GM21515 (cell line): ENCODE data around the gene NETO2.
"Not testable (repeated sequence)": the region's sequence is repeated elsewhere in the genome, so short reads cannot be mapped to it uniquely, and the experiment has no call there.

Source experiments
- ATAC-seq: cut with Tn5 transposase; IDR thresholded peaks from one replicate; pipeline ENCODE4 v1.9.1; 2021; ENCODE audit not compliant: unreplicated experiment

NETO2 gene

GRCh38 chr16:47136099-47136842, 7.5 kb downstream of the NETO2 start:
- no peak for ATAC-seq

DNA sequence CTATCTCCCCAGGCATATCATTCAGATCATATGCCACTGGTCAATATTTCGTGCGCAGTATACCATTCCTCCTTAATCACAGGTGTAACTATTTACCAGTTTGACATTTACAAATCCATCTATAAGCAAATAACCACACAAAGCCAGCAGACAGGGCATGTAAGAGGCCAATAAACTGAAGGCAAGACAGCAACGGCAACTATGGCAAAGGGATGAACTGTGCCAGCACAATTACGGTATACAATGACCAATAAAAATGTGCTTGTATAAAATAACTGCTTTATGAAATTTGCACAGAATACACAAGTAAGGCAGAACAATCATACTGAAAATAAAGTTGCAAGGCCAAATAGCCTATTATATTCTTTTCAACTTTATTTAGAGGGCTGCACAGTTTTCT, 9.2 kb downstream of the NETO2 start:
- no peak for ATAC-seq

DNA sequence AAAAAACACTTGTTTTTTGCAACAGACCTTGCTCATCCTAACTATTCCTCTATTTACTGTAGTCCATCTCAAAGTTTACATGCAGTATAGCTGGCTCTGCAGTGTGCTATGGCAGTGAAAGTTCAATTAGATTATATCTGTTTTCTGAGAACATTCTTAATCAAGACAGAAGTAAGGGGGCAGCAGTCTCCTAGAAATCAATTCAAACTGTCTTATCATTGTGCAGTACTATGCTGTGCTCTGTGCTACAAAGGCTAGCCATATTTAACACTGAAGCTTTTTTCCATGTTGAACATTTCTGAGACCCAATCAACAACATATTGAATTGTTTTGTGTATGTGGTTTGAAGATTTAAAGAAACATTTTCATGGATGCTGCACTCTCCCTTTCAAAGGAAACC, 11.4 kb downstream of the NETO2 start:
- no peak for ATAC-seq

DNA sequence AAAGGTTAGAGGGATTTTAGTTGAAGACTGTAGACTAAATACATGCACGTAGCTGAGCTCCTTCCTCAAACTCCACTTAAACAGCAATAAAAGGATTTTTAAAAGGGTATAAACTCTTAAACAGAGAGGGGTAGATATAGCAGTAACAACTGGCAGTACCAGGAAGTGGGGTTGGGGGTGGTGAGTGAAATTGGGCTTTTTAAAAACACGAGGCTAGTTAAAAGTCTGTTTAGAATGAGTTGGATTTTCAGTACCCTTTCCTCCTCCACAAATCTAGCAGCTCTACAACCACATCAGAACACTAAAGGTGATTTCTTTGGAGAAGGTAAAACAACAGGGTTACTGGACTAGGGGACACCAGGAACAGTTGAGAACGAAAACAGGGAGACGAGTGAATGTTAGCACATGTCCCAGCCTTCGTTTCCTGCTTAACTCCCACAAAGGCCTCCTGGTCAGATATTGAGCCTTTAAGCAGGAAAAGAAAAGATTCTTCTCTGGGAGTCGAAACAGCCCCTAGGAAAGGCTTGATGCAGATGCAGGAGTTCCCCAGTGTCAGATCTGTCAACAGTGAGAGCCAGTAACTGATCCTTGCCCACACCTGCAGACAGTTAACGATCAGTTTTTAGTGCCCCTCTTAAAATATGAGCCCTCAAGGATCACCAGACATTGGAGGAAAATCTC, 13.8 kb downstream of the NETO2 start:
- no peak for ATAC-seq

- no peak for ATAC-seq
Measured at GRCh38 chr16:47127541-47127940, 16.2 kb downstream of the NETO2 start.

GRCh38 chr16:47125757-47126156, 18.0 kb downstream of the NETO2 start:
- no peak for ATAC-seq

- no peak for ATAC-seq
Measured at GRCh38 chr16:47113130-47113529, 30.6 kb downstream of the NETO2 start.

GRCh38 chr16:47110939-47111338, 32.8 kb downstream of the NETO2 start:
- ATAC-seq, result no peak

- no peak for ATAC-seq
Measured at GRCh38 chr16:47109361-47109760, 34.4 kb downstream of the NETO2 start.

- not testable (repeated sequence) for ATAC-seq
Measured at GRCh38 chr16:47102921-47103320, 40.8 kb downstream of the NETO2 start.

GRCh38 chr16:47097154-47097553, 46.6 kb downstream of the NETO2 start:
- not testable (repeated sequence) for ATAC-seq

DNA sequence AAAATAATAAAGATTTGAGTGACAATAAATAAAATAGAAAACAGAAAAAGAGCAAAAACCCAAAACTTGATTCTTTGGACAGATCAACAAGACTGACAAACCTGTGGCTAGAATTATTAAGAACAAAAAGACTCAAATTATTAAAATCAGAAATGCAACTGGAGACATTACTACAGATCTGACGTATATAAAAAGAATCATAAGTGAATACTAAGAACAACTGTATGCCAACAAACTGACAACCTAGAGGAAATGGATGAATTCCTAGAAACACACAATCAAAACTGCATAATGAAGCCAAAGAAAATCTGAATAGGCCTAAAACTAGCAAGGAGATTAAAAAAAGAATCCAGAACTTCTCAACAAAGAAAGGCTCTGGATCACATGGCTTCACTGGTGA, 47.4 kb downstream of the NETO2 start:
- ATAC-seq, result no peak

GRCh38 chr16:47084198-47084597, 59.5 kb downstream of the NETO2 start:
- no peak for ATAC-seq

DNA sequence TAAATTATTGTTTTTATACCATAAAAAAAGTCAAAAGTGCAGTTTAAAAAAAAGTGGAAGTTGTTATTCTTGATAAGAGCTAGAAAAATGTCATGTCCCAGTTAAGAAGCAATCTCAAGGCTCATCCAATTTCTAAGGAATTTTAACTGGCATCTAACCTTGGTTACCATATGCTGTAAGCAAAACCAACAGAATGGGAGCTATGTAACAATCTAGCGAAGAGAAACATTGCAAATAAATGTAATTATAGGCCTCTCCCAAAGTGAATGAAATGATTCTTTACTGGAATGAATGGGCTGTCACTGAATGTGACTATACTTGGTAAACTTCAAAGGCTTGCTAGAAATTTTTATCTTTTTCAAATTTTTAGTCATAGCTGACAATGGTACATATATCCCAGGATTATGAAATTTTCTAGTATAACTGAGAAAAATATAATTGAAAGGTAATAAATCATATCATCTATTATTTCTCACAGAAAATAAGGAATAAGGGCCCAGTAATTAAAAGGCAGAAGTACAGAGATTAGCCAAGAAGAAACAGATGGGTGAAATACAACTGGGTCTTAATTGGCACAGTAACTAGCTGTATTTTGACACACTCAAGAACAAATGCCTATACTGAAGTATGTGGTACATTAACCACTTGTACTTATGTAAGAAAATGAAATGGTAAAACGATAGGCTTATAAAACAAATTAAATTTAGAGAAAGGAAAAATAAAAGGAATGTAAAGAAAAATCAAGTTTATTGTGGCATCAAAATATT, 61.5 kb downstream of the NETO2 start:
- no peak for ATAC-seq

DNA sequence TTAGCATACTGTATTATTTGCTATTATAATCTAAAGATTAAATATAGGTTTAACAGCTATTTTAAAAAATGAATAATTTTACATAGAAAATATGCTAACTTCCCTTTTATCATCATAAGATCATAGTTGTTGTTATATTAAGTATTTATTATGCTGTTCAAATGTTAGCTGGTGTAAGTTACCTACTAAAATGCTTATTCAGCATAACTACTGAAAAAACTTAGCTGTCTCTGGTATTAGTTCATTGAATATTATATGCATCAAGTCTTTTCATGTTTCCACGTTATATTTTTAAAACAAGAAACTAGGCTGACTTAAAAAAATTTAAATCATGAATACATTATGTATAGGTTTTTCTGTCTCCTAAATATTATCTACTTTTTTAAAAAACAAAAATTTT, 62.6 kb downstream of the NETO2 start:
- no peak for ATAC-seq

GRCh38 chr16:47079860-47080259, 63.9 kb downstream of the NETO2 start:
- no peak for ATAC-seq

- no peak for ATAC-seq
Measured at GRCh38 chr16:47073223-47074155, 70.3 kb downstream of the NETO2 start.

GRCh38 chr16:47072158-47072557, 71.6 kb downstream of the NETO2 start:
- ATAC-seq, result no peak

GRCh38 chr16:47069841-47070584, 73.7 kb downstream of the NETO2 start:
- no peak for ATAC-seq

DNA sequence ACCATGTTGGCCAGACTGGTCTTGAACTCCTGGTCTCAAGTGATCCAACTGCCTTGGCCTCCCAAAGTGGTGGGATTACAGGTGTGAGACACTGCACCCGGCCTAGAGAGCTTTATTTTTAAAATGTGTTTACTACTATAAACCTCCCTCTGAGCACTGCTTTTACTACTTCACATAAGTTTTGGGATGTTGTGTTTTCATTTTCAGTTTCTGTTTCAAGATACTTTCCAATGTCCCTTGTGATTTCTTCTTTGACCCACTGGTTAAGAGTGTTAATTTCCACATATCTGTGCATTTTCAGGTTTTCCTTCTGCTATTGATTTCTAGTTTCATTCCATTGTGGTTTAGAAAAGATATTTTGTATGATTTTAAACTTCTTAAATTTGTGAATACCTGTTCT, 74.4 kb downstream of the NETO2 start:
- ATAC-seq, result no peak
